ENCODE data around the gene IGFBP1.
"Not testable (repeated sequence)": the region's sequence is repeated elsewhere in the genome, so short reads cannot be mapped to it uniquely, and the experiment has no call there.

DNA sequence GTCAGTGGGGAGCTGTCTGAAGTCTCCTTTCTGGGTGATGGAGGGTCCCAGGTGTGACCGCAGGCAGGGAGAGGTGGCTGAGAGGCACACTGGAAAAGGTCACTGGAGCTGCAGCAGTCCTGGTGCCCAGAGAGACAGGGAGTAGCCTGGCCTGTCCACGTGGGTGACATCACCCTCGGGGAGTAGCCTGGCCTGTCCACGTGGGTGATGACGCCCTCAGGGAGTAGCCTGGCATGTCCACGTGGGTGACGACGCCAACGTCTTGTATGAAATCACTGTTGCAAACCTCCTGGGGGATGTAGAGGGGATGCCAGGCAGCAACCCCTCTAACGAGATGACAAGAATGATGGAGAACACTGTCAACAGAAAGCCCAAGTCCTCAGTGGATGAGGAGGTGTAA, 35.3 kb upstream of the IGFBP1 start:
- TF ChIP-seq, protein P1, sequence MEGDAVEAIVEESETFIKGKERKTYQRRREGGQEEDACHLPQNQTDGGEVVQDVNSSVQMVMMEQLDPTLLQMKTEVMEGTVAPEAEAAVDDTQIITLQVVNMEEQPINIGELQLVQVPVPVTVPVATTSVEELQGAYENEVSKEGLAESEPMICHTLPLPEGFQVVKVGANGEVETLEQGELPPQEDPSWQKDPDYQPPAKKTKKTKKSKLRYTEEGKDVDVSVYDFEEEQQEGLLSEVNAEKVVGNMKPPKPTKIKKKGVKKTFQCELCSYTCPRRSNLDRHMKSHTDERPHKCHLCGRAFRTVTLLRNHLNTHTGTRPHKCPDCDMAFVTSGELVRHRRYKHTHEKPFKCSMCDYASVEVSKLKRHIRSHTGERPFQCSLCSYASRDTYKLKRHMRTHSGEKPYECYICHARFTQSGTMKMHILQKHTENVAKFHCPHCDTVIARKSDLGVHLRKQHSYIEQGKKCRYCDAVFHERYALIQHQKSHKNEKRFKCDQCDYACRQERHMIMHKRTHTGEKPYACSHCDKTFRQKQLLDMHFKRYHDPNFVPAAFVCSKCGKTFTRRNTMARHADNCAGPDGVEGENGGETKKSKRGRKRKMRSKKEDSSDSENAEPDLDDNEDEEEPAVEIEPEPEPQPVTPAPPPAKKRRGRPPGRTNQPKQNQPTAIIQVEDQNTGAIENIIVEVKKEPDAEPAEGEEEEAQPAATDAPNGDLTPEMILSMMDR (IDR thresholded peaks at IDR 0.05), result not testable (repeated sequence)
- TF ChIP-seq ZFX (IDR thresholded peaks at IDR 0.05; ENCODE audit: borderline replicate concordance), result not testable (repeated sequence)
